ENCODE results near the gene ADGB.
"Not testable (repeated sequence)": the region's sequence is repeated elsewhere in the genome, so short reads cannot be mapped to it uniquely, and the experiment has no call there.

ADGB gene

DNA sequence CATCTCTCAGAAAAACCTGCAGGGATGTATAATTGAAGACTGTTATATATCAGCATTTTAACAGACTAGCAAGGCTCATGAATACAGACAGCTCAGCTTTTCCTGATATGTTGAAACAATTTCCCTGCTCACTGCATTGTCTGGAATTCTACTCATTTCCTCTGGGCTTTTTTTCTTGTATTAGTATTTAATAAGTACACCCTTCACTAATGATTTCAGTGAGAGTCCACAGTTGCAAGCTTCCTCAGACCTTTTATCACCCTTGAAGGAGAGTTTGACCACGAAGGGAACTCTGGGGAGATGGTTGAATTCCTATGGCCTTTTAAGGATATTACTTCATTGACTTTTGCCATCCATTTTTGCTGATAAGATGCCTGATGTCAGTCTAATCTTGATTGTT lies 248.7 kb downstream of the ADGB start:
- TF ChIP-seq CTCF (IDR thresholded peaks at IDR 0.05; ENCODE audit: low read depth, low read length), result no peak
- no peak for DNase-seq (ENCODE audit: extremely low read depth, low read depth)

DNA sequence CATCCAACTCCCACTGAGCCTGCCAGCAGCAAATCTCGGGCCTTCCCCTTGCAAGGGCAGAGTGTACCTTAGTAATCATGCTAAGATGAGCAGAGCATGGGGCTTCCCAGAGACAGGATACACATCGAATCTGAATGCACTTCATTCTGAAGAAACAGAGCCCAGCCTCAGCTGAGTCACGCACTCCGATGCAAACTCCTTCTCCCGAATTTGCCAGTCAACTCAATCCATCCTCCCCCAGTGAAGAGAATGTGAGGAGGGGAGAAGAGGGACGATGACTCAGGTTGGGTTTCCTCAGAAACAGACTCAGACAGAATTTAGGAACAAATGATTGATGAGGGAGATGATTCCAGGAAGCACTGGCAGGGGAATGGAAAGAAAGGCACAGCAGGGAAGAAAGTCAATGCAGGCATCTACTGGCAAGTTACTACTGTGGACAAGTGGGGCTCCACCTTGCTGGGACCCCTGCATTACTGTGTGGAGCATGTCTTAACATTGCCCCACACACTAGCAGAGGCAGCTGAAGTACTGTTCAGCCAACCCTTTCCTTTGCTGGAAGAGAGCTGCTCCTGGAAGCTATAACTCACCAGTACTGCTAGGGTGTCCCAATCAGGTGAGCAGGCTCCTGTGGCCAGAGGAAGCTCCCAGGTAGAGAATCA lies 251.6 kb downstream of the ADGB start:
- TF ChIP-seq CTCF (IDR thresholded peaks at IDR 0.05; ENCODE audit: low read depth, low read length), result no peak
- no peak for DNase-seq (ENCODE audit: extremely low read depth, low read depth)

- no peak for TF ChIP-seq CTCF (IDR thresholded peaks at IDR 0.05; ENCODE audit: low read depth, low read length)
- no peak for DNase-seq (ENCODE audit: extremely low read depth, low read depth)
Measured at GRCh38 chr6:146850981-146851380, 252.2 kb downstream of the ADGB start.

- no peak for TF ChIP-seq CTCF (IDR thresholded peaks at IDR 0.05; ENCODE audit: low read depth, low read length)
- no peak for DNase-seq (ENCODE audit: extremely low read depth, low read depth)
Measured at GRCh38 chr6:146851837-146852236, 253.1 kb downstream of the ADGB start.

- DNase-seq (ENCODE audit: extremely low read depth, low read depth), result not testable (repeated sequence)
Measured at GRCh38 chr6:146854521-146855255, 255.9 kb downstream of the ADGB start.

DNA sequence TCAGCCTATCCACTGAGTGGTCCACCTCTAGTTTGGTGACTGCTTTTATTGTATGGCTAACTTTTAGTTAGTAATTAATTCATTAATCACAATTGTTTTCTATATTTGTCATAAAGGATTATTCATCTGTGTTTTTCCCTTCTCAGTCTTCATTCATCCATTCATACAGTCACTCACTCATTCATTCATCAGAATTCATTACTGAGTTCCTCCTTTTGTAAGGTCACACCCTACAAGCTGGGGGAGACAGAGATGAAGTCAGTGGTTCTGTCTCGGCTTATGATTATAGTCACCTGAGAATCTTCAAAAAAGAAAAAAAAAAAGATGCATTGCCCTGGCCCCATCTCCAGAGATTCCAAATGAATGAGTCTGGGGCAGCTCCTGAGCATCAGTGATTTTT lies 257.1 kb downstream of the ADGB start:
- TF ChIP-seq CTCF (IDR thresholded peaks at IDR 0.05; ENCODE audit: low read depth, low read length), result no peak
- DNase-seq (ENCODE audit: extremely low read depth, low read depth), result no peak

DNA sequence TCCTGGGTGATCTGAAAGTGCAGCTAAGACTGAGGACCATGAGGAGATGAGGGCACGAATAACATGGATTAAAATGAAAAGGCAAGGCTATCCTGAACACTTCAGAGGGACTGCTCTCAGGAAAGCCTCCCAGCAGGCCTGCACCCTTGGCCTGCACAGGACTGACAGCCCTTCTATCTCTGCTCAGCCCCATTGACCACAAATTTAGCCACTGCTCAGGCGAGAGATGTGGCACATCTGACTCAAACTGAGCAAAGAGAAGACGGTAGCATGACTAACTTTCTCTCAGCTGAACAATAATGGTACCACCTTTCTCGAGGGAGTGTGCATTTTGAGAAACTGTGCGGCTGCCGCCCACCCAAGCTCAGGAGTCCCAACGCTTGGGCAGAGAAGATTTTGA lies 257.5 kb downstream of the ADGB start:
- TF ChIP-seq CTCF (IDR thresholded peaks at IDR 0.05; ENCODE audit: low read depth, low read length), result no peak

More for the DNA sequence above, 257.5 kb downstream of the ADGB start:
- no peak for DNase-seq (ENCODE audit: extremely low read depth, low read depth)

All from AG09319 (cell line).